NCI-H1694 (cell line): ENCODE data around the gene COL4A6.

Source experiments
- DNase-seq: peaks from one replicate; lab custom pipeline; 2025; lab: John Stamatoyannopoulos, UW

The COL4A6 gene

GRCh38 chrX:108270739-108271396 lies 167.4 kb downstream of the COL4A6 start:
- no peak for DNase-seq

GRCh38 chrX:108270280-108270679 lies 167.9 kb downstream of the COL4A6 start:
- DNase-seq: no peak

- no peak for DNase-seq
Observed at GRCh38 chrX:108268434-108269080, 169.7 kb downstream of the COL4A6 start.

- no peak for DNase-seq
Observed at GRCh38 chrX:108267557-108267956, 170.7 kb downstream of the COL4A6 start.

- no peak for DNase-seq
Observed at GRCh38 chrX:108264376-108264775, 173.8 kb downstream of the COL4A6 start.

GRCh38 chrX:108261549-108262203 lies 176.5 kb downstream of the COL4A6 start:
- no peak for DNase-seq

GRCh38 chrX:108257556-108257955 lies 180.7 kb downstream of the COL4A6 start:
- DNase-seq: no peak

- no peak for DNase-seq
Observed at GRCh38 chrX:108254636-108255035, 183.6 kb downstream of the COL4A6 start.

- no peak for DNase-seq
Observed at GRCh38 chrX:108250654-108251579, 187.3 kb downstream of the COL4A6 start.

- no peak for DNase-seq
Observed at GRCh38 chrX:108246304-108246954, 191.8 kb downstream of the COL4A6 start.

GRCh38 chrX:108245462-108245861 lies 192.8 kb downstream of the COL4A6 start:
- no peak for DNase-seq

- DNase-seq: no peak
Observed at GRCh38 chrX:108235986-108236385, 202.2 kb downstream of the COL4A6 start.

GRCh38 chrX:108230574-108230973 lies 207.6 kb downstream of the COL4A6 start:
- no peak for DNase-seq

GRCh38 chrX:108224727-108225621 lies 213.2 kb downstream of the COL4A6 start:
- DNase-seq: peak; percentile 68

GRCh38 chrX:108224218-108224617 lies 214.0 kb downstream of the COL4A6 start:
- DNase-seq: no peak

GRCh38 chrX:108223585-108223984 lies 214.6 kb downstream of the COL4A6 start:
- no peak for DNase-seq

- no peak for DNase-seq
Observed at GRCh38 chrX:108221301-108221864, 216.8 kb downstream of the COL4A6 start.

GRCh38 chrX:108219949-108220601 lies 218.1 kb downstream of the COL4A6 start:
- no peak for DNase-seq

- no peak for DNase-seq
Observed at GRCh38 chrX:108217876-108218275, 220.3 kb downstream of the COL4A6 start.
